ENCODE data around the gene PACRG.
A peak's percentile ranks its signal among the peaks of the same experiment; 100 is the strongest.

Gene PACRG

DNA sequence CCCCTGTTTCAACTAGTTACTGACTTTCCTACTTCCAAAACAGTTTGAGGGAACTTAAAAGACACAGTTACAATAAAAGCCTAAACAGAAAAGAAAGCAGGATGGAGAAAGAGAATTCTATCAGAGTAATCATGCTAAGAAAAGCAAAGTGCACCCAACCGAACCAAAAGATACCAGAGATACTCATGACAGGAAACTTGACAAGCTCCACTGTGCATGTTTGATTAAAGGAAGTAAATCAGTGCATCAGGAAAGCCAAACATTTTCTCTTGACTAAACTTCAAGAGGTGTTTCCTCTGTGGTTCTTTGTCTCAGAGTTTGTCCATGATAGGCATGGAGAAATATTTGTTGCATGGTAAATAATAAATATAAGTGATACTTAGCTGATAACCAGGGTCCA is 138.9 kb downstream of the PACRG start:
- DNase-seq (ENCODE audit: low spot score): no peak

DNA sequence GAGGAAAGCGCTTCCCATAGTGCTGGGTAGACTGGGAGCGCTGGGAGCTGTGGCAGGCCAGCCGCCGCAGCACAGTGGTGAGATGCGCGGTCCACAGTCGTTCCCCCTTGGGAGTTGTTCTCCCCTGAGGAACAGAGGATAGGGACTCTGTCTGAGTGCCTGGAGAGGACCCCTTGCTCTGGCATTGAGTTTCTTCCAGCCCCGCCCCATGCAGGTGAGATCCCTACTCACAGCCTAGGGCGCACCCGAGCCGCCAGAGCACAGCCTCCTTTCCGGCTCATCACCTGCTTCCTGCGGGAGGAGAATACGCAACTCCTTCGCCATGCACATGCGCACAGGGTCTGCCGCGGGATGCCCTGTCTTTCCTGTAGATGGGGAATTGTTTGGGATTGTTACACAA is 140.6 kb downstream of the PACRG start:
- no peak for DNase-seq (ENCODE audit: low spot score)

DNA sequence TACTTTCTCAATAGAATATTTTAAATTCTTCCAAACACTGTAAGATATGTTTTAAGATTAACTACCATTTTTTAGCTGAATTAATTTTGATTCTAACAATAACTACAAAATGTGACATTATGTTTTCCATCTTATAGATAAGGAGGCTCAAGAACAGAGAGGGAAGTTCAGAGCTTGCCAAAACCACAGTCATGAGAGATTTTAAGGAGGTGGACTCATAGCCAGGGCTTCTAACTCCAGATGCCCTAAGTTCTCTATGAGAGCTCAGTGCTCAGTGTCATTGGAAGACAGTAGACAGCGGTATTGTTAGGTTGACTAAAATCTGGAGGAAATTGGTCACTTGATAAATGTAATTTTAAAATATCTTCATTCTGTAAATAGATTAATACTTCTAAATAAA is 144.2 kb downstream of the PACRG start:
- no peak for DNase-seq (ENCODE audit: low spot score)

DNA sequence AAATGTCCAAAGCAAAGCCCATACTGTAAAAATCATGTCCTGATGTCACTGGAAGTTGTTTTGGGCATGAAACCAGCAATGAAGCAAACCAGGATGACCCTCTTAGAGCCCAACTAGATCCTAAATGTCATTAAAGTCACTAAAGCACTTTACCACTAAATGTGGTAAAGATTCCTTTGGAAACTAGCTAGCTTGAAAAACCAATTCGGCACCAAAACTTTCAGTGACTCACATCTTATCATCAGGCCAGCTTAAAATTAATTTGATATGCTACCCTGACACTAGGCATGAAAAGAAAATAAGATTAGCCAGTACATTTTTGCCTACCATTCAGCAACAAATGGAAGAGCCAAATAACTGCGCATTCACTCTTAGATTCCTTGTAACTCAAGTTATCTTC is 145.8 kb downstream of the PACRG start:
- no peak for DNase-seq (ENCODE audit: low spot score)

DNA sequence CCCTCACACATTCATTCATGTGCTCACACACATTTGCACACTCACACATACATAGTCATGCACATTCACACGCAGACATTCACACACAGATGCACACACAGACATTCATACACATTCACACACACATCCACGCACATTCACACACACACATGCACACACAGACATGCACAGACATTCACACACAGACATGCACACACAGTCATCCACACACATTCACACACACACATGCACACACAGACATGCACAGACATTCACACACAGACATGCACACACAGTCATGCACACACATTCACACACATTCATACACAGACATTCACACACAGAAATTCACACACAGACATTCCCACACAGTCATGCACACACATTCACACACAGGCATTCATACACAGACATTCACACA is 147.3 kb downstream of the PACRG start:
- DNase-seq (ENCODE audit: low spot score): no peak

DNA sequence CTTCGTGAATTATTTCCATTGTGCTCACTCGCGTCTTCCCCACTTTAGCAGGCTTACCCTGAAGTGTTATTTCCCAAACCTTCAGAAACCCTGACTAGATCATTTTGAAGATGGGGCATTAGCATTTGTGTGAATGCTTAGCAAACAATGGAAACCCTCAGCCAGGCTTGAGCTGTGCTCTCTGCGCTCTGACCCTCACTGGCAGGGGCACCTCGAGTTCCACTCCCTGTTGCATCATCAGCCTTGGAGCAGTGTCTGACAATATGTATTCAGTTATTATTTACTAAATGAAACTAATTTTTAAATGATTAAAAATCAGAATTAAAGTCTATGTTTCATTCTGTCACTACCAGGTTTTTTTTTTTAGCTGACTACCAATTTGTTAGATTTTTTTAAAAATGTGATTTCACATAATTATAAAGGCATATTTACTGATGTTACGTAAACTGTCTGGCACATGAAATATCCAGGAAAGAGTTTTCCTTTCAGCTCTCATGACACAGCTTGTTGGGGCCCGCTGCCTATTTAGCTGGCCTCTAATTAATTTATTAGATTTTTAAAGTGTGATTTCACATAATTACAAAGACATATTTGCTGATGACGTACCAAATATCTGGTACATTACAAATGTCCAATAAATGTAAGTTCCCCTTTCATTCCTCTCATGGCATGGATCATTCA is 155.2 kb downstream of the PACRG start:
- DNase-seq (ENCODE audit: low spot score): no peak

DNA sequence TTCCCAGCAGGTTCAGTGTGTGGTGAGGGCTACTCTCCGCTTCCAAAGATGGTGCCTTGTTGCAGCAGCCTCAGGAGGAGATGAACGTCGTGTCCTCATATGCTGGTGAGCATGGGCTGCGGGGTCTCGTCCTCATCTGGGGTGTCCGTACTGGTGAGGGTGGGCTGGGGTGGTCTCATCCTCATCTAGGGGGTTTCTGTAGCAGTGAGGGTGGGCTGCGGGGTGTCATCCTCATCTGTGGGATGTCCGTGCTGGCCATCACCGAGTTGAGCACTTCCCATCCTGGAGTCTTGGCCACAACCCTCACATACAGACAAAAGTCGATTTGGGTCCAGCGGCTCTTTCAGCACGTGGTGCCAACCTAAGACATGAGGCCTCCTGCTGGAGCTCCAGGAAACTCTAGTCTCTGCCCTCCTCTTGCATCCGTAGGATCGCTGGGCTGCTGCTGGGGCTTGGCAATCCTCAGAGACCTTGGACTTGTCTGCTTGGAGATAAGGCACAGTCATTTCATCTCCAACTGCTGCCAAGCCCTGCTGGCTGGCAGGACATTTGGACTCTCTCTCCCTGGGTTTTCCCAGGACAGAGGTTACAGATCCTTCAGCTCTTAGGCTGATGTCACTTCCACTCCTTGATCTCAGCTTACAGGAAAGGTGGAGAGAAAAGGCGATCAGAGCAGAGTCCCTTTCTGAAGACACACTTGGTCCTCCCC is 160.4 kb downstream of the PACRG start:
- no peak for DNase-seq (ENCODE audit: low spot score)

DNA sequence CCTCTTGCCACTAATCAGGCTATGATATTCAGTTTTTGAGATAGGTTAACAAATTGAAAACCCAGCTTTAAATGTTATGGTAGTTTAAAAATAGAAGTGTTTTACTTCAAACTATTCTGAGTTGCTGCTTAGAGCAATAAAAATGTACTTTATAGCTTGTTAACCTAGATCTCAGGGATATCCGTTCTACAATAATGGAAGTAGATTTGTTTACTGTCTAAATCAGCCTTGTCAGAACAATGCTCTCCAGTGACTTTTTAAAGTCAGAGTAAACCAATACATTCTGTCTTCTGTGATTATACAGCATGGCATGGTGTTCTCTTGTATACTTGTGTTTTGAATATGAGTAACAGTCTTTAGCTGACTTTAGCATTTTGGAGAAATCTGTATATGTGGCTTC is 161.5 kb downstream of the PACRG start:
- no peak for DNase-seq (ENCODE audit: low spot score)

DNA sequence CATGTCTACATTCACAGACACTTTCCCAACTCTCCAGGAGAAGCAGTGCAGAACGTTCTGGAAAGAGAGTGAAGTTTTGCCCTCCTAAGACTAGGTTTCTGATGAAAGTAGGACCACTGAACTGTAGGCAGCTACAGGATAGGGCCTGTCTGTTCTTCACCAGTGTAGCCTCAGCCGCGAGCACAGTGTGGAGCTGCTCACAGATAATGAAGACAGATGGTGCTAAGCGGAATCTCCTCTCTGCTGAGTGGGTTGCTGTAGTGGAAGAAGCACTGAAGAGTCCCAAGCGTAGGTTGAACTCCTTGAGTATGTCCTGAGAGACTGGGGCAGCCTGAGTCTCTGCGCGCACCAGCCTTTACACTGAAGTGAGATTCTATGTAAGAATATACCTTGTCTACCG is 170.2 kb downstream of the PACRG start:
- DNase-seq (ENCODE audit: low spot score): no peak

DNA sequence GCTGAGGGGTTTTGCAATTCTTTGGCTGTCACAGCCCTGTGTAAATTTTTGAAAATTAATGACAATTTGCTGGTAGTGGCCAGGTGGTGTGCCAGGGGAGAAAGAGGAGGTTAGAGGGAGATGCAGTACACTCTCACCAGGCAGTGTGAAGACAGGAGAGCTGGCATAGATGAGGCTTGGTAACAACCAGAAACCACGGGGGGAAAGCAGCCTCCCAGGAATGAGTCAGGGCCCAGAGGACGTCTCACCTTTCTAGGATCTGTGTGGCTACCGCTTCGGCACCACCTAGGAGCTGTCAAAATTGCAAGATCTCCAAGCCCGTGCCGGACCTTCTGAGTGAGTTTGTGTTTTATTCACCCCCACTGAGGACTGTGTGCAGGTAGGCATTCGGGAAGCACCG is 171.4 kb downstream of the PACRG start:
- DNase-seq (ENCODE audit: low spot score): no peak

DNA sequence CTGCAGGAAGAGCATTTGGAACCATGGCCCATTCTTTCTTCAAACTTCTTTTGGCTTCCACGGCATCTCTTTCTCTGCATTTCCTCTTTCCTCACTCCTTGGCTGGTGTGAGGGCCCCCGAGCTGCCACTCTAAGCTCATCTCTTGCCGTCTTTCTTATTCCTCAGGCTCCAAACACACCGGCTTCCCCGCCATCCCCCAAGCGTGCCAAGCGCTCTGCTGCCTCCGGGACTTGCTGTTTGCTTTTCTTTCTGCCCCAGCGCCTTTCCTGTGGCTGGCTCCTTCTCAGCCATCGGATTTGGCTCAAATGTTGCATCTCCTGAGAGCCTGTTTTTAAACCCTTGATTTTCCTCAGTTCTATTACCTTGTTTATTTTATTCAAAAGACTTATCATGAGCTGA is 172.7 kb downstream of the PACRG start:
- no peak for DNase-seq (ENCODE audit: low spot score)

DNA sequence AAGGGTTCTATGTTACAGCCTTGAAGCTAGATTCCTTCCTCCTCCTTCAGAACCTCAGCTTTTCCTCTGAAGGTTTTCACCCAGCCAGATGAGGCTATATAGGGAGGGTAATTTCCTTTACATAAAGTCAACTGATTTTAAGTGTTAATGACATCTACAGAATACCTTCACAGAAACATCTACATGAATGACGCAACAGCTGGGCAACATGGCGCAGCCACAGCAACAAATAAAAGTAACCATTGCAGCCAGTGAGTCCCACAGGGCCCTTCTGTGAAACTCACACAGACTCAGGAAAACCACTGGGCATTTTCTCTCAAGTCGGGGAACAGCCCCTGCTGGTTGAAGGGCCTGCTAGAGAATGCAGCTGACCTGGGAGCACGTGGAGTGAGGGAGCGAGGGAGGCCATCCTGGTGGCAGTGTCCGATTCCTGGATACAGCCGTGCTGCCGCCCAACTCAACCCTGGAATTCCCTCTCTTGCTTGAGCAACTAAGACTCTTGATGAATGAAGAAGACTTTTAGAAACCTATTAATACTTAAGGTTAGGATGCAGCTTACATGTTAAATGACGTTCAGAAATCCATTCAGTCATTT is 176.4 kb downstream of the PACRG start:
- no peak for DNase-seq (ENCODE audit: low spot score)

DNA sequence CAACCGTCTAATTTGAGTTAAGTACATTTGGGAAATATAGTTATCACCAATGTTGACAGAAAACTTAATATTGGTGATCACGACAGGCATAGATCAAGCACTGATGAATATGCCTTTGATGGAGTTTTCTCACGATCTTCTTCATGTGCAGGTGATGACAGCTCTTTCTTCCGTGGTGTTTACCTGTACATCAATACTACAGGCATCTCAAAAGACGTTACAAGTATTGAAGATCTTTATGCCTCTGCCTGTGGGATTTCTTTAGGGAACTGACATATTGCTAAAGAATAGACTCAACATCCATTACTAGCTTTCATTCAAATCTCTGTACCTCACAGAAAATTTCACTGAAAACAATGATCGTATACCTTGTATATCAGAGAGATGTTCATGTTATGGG is 178.7 kb downstream of the PACRG start:
- DNase-seq (ENCODE audit: low spot score): no peak

DNA sequence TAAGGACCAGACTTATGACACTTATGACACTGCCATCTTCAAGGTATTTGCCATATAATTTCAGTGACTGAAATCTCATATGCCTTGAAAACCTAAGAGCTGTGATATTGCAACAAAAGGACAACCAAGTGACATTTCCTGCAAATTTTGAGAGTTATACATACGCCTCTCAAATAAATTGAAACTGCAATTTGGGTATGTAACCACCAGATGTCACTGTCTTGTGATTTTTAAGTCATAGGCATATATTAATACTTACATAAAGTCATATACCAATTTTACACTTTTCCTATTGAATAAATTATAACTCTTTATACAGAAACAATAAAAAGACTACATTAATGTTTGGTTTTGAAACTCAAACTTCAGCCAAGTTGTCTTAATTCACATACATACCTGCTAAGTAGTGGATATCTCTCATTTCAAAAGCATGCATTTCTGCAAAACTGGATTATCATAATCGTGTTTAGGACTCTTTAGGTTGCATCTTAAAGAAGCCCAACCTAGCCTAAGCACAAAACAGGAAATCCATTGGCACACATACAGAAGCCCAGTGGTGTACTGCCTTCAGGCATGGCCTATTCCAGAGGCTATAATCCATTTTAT is 180.2 kb downstream of the PACRG start:
- DNase-seq (ENCODE audit: low spot score): no peak

DNA sequence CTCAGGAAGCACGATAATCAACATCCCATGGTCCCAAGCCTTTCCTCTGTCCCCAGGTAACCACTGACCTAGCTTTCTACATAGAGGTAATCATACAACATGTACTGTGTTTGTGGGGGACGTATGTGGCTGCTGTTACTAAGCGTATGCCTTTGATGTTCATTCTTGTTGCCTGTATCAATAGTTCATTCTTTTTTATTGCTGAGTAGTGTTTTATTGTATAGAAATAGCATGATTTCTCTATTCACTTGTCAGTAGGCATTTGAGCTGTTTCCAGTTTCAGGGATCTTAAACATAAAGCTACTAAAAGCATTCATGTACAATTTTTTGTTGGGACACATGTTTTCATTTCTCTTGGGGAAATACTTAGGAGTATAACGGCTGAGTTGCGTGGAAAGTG is 185.4 kb downstream of the PACRG start:
- DNase-seq (ENCODE audit: low spot score): no peak

DNA sequence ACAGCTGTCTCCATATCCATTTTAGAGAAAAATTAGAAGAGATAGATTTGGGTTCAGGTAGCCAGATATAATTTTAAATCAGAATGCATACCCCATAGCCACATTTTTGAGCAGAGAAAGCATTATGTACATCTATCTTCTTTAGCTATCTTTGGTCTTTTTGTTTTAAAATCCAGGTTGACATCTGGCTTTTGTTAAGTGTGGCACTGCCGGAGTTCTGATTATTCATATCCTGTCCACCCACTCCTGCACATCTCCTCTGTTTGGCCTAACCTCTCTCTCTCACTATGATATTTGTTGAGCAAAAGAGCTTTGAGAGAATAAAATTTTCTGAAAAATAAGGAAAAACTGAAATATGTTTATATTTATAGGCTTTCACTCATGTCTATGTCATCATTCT is 189.7 kb downstream of the PACRG start:
- DNase-seq (ENCODE audit: low spot score): no peak

DNA sequence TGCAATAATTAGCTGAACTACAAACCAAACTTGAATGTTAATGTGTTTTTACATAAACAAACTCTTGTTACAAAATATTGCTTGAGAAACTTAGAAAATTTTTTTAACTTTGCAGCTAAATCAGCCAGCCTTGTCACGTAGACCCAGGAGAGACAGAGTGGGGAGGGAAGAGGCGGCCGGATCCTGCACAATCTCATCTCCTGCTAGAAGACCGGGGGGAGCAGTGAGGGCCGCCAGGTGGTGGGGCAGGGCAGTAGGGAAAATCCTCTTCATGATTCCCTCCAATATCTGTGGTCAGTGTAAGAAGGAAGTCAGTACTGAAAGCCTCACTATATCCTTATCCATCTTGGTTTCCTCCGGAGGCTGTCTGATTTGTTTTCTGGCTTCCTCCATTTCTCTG is 193.3 kb downstream of the PACRG start:
- DNase-seq (ENCODE audit: low spot score): no peak

DNA sequence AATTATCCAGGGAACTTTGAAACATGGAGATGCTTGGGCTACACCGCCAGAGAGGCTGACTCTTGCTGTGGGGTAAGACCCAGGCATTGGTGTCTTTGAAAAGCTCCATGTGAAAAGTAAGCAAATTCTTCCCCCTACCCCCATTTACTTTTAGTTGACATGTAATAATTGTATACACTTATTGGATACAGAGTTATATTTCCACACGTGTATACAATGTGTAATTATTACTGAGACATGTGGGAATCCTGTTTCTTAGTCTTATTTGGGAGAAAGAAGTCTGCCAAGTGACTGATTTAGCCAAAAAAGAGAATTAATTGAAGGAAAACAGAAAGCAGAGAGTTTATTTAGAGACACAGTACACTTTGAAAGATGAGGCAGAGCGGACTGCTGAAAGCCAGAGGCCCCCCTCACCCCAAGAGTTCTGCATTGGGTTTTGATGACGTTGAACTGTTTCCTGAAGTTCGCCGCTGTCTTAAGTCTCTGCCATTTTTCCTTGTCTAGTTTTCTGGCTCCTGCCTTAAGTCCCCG is 193.8 kb downstream of the PACRG start:
- no peak for DNase-seq (ENCODE audit: low spot score)

DNA sequence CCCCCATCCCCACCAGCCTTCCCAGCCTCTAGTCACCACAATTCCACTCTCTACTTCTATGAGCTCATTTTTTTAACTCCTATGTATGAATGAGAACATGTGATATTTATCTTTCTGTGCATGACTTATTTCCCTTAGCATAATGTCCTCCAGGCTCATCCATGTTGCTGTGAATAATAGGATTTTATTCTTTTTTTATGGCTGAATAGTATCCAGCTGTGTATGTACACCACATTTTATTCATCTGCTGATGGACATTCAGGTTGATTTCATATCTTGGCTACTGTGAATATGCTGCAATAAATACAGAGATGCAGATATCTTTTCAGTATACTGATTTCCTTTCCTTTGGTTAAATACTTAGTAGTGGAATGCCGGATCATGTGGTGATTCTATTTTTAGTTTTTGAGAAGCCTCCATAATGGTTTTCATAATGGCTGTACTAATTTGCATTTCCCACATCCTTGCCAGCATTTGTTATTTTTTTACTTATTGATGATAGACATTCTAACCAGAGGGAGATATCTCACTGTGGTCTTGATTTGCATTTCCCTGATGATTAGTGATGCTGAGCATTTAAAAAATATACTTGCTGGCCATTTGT is 194.9 kb downstream of the PACRG start:
- DNase-seq (ENCODE audit: low spot score): no peak

DNA sequence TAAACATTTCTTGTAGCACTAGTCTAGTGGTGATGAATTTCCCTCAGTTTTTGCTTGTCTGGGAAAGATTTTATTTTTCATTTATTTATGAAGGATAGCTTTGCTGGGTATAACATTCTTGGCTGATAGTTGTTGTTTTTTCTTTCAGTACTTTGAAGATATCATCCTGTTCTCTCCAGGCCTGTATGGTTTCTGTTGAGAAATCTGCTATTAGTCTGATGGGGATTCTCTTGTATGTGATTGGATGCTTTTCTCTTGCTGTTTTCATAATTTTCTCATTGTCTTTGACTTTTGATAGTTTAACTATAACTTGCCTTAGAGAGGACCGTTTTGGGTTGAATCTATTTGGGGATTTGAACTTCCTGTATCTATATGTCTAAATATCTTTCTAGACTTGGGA is 207.1 kb downstream of the PACRG start:
- DNase-seq (ENCODE audit: low spot score): no peak

DNA sequence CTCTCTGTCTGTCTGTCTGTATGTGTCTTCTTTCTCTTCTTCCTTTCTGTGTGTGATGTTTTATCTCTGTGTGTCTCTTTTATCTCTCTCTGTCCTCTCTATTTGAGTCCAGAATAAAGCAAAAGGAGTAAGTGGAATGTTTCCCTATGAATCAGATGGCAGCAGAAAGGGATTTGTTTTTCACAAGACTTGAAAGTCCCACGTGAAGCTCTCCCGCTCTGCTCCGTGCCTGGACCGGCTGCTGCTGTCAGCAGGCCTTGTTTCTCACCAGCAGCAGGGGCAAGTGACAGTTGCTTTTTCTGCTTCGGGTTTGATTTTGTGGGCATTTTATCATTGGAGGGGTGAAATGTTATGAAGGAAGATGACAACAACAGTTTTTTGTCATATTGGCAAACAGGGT is 212.7 kb downstream of the PACRG start:
- DNase-seq (ENCODE audit: low spot score): peak; percentile 71

DNA sequence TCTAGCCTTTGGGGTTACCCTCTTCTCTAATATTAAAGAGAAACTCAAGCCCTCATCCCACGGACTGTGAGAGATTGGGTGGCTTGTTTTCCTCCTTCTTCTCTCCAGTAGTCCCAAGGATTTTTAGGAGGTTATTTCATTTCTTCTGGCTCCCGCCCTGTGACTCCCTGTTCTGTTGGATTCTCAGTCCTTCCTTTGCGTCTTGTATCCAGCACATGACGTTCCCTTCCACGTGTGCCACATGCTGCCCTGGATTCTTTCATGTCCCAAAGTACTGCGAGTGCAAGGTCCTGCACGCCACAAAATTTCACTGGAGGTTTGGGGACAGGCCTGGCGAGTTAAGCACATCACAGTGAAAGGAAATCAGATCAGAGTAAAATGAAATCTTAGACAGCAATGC is 213.4 kb downstream of the PACRG start:
- DNase-seq (ENCODE audit: low spot score): no peak

DNA sequence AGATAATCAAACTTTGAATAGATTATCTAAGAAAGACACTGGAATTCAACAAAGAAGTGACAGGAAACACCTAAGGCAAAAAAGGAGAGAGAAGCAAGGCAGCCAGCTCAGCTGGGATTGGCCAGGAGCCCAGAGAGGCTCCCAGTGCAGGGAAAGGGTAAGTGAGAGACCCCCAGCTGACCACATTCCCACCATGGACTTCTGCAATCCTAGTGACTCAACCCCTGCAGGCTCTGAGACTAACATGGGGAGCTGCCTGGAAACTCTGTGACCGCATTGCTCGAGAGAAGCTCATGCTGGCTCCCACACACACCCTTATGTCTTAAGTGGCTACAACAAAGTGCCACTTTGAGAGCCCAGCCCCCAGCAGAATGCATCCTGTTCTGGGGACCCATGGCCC is 215.1 kb downstream of the PACRG start:
- no peak for DNase-seq (ENCODE audit: low spot score)

Data from globus pallidus (tissue), 1 donor.